LoVo (cell line): ENCODE data around the gene ALLC.
"Not testable (repeated sequence)": the region's sequence is repeated elsewhere in the genome, so short reads cannot be mapped to it uniquely, and the experiment has no call there.

Experiments
- DNase-seq: peaks from one replicate; pipeline ENCODE4 v3.0.0-alpha.2; 2016; ENCODE audit warnings: low spot score

The ALLC gene

GRCh38 chr2:3655871-3656761 is 1.9 kb upstream of the ALLC start:
- no peak for DNase-seq

DNA sequence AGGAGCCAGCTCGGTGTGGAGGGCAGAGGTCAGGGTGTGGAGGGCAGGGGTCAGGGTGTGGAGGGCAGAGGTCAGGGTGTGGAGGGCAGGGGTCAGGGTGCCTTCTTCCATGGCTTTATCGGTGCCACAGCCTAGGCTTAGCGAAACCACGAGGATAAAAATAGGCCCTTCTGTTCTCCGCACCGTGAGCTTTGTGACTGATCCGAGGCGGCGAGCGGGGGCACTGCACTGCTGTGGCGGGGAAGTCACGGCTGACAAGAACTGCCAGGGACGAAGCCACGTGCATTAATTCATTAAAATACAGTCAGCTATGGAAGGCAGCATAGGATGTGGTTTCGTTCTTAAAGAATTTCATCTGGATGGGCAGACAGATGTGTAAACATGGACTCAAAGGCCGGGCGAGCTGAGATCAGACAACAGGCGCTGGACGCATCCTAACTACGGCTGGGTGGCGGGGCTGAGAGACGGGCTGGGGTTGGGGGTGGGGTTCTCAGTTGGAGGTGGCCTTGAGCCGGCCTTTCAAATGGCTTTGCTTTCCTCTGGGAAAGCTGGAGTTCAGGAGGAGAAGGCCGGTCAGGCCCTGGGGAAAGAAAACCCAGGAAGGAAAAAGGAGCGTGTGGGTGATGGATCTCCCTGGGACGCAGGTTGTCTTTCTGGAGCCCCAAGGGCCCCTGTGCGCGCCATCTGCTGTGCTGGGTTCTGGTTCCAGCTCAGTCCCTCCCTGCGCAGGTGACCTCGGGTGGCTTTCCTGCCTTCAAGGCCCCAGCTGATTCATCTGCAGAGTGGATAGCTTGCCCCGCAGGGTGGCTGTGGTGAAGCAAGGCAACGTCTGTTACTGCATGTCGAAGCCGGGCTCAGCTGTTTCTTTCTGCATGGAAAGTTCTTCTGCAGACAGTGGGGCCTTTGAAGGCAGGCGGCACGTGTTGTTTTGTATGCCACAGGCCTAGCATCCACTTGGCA is 958 bp upstream of the ALLC start:
- no peak for DNase-seq

GRCh38 chr2:3659447-3660432 is 1.7 kb downstream of the ALLC start:
- no peak for DNase-seq

- DNase-seq = not testable (repeated sequence)
Observed at GRCh38 chr2:3660640-3661039, 2.6 kb downstream of the ALLC start.

- DNase-seq = no peak
Observed at GRCh38 chr2:3661149-3661660, 3.2 kb downstream of the ALLC start.

DNA sequence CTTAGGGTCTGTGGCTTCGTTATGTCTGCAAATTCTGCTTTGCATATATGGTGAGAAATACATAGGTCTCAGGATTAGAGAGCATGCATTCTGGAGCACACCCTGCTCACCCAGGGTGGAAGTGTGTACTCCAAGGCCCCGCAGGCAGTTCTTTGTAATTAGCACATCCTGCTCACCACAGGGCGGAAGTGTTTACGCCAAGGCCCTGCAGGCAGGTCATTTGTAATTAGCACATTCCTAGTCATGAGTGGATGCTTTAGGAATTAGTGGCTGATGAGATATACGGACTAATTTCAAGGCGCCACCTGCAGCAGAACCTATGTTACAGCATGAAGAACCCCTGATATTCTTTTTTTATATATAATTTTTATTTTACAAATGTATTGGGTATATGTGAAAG is 4.2 kb downstream of the ALLC start:
- no peak for DNase-seq

DNA sequence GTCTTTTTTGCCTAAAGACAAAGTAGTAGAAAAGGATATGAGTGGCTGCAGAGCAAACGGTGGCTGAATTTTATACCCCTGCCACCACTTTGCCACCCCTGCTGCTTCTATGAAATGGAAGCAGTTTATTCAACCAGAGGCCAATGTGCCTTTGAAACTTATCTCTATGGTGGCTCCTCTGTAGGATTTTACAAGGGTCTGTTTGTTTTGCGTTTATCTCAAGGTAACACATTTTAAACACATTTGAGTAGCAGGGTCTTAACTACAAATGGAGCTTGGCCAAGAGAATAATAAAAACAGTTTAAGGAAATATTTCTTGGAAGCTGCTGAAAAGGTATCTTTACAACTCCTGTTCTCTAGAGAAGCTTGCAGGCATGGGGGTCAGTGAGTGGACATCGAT is 6.1 kb downstream of the ALLC start:
- DNase-seq = no peak

DNA sequence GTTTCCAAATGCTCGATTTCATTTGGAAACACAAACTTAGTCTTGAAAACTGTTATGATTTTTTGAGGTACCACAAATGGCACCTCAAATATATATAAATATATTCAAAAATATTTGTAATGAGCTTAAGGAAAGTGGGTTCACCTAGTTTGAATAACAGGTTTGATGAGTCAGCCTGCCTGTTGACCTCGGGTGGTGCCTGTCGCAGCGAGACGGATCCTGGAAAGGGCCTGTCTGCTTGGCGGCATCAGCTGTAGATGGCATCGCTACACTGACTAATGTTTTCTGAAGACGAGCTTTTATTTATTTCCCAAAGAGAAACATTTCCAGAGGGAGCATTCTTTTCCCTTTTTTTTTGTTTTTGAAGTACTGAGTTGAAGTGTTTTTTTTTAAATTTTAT is 6.9 kb downstream of the ALLC start:
- no peak for DNase-seq

GRCh38 chr2:3665886-3666612 is 8.0 kb downstream of the ALLC start:
- DNase-seq = no peak

- no peak for DNase-seq
Observed at GRCh38 chr2:3666613-3666975, 8.6 kb downstream of the ALLC start.

- DNase-seq = no peak
Observed at GRCh38 chr2:3667151-3667631, 9.2 kb downstream of the ALLC start.

DNA sequence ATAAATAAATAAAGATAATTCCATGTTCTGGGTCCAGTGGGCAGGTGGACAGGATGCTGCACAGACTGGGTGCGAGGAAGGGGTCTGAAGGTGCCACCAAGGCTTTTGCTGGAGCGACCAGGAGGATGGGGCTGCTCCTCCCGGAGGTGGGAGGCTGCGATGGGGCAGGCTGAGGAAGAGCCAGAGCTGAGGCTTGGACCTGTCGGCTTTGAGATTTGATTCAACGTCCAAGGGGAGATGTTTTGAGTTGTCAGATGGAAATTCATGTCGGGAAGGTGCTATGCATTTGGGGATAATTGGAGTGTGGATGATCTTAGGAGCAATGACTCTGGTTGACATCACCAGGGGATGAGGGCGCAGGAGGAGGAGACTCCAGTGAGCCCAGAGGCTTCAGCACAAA is 11.7 kb downstream of the ALLC start:
- DNase-seq = no peak

- DNase-seq = no peak
Observed at GRCh38 chr2:3670376-3670775, 12.4 kb downstream of the ALLC start.

- DNase-seq = no peak
Observed at GRCh38 chr2:3670941-3671340, 12.9 kb downstream of the ALLC start.

DNA sequence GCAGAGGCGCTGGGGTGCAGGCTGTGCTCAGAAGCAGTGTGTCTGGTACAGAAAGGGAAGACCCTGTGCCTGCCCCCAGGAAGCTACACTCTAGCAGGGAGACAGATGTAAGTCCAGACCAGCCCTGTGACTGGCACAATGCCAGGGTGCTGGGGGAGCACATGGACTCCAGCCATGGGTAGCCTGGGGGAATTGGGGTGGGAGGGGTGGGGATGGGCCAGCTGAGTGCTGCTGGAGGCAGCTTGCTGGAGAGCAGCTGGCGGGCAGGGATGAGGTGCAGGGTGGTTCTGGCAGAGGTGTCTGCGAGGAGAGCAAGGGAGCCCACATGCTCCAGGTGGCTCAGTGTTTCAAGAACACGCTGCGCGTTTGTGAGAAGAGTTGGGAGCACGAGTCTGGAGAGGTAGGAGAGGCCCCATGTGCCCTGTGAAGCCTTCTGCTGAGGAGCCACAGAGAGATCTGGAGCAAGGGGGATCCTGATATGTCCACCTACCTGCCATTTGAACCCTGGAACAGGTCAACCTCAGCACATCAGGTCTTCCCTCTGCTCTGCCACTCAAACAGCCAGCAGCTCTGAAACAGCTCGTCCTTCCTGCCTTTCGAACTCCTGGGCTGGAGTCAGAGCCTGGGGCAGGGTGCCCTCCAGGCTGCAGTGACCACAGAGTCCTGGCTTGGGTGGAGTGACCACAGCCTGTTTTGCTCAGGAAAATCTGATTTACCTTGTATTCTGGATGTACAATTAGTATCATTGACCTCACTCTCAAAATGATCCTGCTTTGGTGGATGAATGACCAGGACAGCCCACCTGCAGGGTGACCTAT is 15.1 kb downstream of the ALLC start:
- DNase-seq = no peak

GRCh38 chr2:3674066-3674845 is 16.3 kb downstream of the ALLC start:
- no peak for DNase-seq

- no peak for DNase-seq
Observed at GRCh38 chr2:3675687-3676086, 17.7 kb downstream of the ALLC start.

GRCh38 chr2:3677436-3677835 is 19.4 kb downstream of the ALLC start:
- DNase-seq = no peak

- DNase-seq = no peak
Observed at GRCh38 chr2:3678212-3678611, 20.2 kb downstream of the ALLC start.
